HG03139 (cell line): ENCODE measurements around the gene TMED5.

Experiments
- ATAC-seq: cut with Tn5 transposase; IDR thresholded peaks from one replicate; pipeline ENCODE4 v1.9.1; 2021; ENCODE audit not compliant: unreplicated experiment

TMED5 gene

GRCh38 chr1:93124556-93125355 lies 55.5 kb downstream of the TMED5 start:
- no peak for ATAC-seq

- ATAC-seq = no peak
Observed at GRCh38 chr1:93123201-93123783, 56.9 kb downstream of the TMED5 start.

- no peak for ATAC-seq
Observed at GRCh38 chr1:93120614-93121013, 59.6 kb downstream of the TMED5 start.

- ATAC-seq = no peak
Observed at GRCh38 chr1:93114391-93114790, 65.8 kb downstream of the TMED5 start.

GRCh38 chr1:93113127-93113526 lies 67.1 kb downstream of the TMED5 start:
- ATAC-seq = no peak

- ATAC-seq = no peak
Observed at GRCh38 chr1:93111561-93111960, 68.7 kb downstream of the TMED5 start.

GRCh38 chr1:93111065-93111464 lies 69.1 kb downstream of the TMED5 start:
- ATAC-seq = no peak

- ATAC-seq = no peak
Observed at GRCh38 chr1:93109578-93109977, 70.6 kb downstream of the TMED5 start.

- no peak for ATAC-seq
Observed at GRCh38 chr1:93108335-93108734, 71.9 kb downstream of the TMED5 start.

GRCh38 chr1:93107395-93107794 lies 72.8 kb downstream of the TMED5 start:
- no peak for ATAC-seq

GRCh38 chr1:93106226-93106625 lies 74.0 kb downstream of the TMED5 start:
- ATAC-seq = no peak

- no peak for ATAC-seq
Observed at GRCh38 chr1:93102142-93102541, 78.1 kb downstream of the TMED5 start.
